DMS 273 (cell line): ENCODE results near the gene DCUN1D4.

Experiments used
- DNase-seq: peaks from one replicate; lab custom pipeline; 2025; ENCODE audit not compliant: unreplicated experiment; lab: John Stamatoyannopoulos, UW

Gene DCUN1D4

DNA sequence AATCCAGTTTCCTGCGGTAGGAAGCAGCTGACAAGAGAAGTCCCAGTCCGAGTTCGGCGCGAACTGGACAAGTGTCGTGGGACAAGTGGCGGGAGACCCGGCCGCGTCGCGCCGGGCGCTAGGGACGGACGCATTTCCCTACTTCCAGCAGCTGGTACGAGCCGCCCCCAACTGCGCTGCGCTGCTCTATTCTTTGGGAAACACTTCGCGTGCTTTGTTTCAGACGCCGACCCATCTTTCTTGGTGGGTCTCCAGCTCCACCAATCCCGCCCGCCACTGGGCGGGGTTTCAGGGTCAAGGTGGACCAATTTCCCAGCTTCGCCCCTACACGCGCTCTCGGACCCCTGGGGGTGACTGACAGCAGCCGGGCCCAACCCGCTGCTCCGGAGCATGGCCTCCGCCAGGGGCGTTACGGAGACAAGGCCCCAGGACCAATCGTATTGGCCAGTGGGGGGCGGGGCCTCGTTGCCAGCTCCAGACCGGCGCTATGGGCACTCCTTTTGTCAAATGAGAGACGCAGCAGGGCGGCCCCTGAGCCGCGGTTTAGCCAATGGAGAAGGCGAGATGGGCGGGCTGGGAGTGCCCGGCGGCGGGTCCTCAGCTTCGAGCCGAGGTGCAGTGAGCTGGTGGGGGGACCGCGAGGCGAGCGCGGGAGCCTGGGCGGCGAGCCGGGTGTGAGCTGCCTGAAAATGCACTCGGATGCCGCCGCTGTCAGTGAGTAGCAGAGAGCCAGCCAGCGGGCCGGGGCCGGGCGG, at the start of gene DCUN1D4:
DCUN1D4 (plus strand) TSS at position 600 of the 755 bp plus-strand sequence; CDS start at position 690, 90 bp downstream.
- DNase-seq, result peak; percentile 99

DNA sequence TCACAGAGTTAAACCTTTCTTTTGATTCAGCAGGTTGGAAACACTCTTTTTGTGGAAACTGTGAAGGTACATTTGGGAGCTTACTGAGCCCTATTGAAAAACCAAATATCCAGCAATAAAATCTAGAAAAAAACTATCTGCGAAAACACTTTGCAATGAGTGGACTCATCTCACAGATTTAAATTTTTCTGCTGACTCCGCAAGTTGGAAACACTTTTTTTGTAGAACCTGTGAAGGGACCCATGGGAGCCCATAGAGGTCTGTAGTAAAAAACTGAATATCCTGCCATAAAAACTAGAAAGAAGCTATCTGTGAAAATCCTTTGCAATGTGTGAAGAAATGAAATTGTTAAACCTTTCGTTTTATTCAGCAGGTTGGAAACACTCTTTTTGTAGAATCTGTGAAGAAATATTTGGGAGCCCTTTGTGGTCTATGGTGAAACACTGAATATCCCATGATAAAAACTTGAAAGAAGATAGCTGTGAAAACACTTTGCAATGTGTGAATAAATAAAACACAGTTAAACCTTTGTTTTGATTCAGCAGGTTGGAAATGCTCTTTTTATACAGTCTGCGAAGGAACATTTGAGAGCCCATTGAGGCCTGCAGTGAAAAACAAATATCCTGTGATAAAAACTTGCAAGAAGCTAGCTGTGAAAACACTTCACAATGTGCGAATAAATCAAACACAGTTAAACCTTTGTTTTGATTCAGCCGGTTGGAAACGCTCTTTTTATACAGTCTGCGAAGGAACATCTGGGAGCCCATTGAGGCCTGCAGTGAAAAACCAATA, 22.3 kb upstream of the DCUN1D4 start:
- no peak for DNase-seq

GRCh38 chr4:51825341-51825740, 17.6 kb upstream of the DCUN1D4 start:
- no peak for DNase-seq

DNA sequence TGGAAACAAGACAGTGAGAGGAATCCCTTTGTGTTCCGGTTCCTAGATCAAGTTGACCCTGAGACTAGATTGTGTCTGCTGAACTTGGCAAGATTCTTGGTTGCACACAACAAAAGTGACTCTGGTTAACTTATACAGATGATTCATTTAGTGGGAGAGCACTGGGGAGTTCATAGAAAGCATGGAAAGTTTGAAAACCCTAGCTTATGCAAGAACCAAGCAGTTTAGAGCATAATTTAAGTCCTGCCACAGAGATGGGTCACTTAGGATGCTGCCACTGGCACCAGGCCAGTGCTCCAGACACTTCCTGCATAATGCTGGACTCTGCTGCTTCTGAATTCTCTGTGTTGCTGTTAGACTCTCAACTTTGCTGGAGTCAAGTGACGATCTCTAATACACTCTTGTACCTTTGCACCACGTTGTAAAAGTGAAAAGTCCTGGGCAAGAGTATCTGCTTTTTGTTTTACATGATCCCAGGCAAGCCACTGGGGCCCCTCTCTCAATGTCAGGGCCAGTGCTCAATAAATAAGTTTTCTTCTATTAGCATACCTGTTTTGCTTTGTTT, 12.7 kb upstream of the DCUN1D4 start:
- DNase-seq, result no peak

DNA sequence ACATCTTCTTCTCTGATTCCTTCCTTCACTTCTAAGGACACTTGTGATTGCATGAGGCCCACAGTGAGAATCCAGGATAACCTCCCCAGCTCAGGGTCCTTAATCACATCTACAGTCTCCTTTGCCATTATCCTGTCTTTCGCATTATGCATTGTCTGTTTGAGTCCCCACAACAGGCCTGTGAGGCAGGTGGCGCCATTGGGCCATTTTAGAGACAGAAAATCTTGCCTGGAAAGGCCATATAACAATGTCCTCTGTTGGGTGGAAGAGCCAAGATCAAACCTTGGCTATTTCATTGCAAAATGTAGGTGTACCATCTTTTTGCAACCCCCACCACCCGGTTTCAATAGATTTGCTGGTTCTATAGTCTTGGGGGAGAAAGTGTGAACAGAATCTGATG, 11.8 kb upstream of the DCUN1D4 start:
- DNase-seq, result peak; percentile 60

GRCh38 chr4:51833236-51833635, 9.7 kb upstream of the DCUN1D4 start:
- DNase-seq, result no peak

GRCh38 chr4:51835079-51835478, 7.9 kb upstream of the DCUN1D4 start:
- no peak for DNase-seq

- no peak for DNase-seq
Measured at GRCh38 chr4:51835855-51836254, 7.1 kb upstream of the DCUN1D4 start.

DNA sequence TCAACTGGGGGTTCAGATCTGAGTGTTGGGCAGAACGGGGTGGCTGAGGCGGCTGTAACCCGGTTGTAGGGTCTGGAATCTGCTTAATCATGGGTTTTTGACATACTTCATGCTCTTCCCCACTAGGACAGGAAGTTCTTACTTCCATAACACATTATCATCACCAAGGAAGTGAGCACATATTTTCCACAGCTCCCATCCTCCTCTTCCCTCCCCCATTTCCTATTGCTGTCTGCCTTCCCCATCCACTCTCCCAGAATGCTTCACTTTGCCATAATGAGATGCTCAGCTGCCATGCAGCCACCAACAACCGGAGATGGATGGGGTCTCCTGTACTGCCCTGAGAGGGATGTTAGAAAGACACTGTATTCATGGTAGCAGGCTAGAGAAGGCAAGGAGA, 6.4 kb upstream of the DCUN1D4 start:
- DNase-seq, result no peak

DNA sequence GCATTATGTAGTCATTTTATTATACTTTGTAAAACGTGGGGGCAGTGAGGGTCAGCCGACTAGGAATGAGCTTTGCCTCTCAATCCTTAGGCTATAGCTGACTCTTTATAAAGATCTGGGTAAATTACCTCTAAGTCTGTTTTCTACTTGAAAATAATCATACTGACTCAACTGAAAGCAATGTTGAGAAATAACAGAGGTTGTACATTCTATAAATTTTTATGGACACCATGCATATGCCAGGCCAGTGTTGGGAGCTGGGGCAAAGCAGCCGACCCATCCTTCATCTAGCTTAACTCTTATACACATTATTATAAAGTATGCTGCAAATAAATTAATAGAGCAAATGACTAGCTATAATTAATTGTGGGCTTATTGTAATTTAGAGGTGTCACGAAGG, 2.2 kb upstream of the DCUN1D4 start:
- no peak for DNase-seq

DNA sequence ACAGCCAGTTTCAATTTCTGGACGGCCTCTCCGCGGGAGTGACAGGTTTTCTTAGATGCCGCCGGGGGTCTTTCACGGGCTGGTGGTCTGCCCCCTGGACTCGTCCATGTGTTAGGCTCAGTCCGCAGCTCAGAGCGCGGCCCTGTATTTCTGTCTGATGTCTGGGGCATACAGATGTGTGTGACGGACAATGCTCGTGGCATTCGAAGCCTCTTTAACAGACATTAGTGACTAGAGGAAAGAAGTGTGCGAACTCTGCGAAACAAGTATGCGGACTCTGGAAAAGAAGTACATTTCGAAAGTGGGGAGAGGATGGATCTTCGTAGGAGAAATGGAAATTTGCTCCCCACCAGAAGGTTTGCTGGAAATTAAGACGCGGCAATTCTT, 793 bp upstream of the DCUN1D4 start:
- DNase-seq, result no peak

- peak; percentile 58 for DNase-seq
Measured at GRCh38 chr4:51843309-51844152, 578 bp downstream of the DCUN1D4 start.

DNA sequence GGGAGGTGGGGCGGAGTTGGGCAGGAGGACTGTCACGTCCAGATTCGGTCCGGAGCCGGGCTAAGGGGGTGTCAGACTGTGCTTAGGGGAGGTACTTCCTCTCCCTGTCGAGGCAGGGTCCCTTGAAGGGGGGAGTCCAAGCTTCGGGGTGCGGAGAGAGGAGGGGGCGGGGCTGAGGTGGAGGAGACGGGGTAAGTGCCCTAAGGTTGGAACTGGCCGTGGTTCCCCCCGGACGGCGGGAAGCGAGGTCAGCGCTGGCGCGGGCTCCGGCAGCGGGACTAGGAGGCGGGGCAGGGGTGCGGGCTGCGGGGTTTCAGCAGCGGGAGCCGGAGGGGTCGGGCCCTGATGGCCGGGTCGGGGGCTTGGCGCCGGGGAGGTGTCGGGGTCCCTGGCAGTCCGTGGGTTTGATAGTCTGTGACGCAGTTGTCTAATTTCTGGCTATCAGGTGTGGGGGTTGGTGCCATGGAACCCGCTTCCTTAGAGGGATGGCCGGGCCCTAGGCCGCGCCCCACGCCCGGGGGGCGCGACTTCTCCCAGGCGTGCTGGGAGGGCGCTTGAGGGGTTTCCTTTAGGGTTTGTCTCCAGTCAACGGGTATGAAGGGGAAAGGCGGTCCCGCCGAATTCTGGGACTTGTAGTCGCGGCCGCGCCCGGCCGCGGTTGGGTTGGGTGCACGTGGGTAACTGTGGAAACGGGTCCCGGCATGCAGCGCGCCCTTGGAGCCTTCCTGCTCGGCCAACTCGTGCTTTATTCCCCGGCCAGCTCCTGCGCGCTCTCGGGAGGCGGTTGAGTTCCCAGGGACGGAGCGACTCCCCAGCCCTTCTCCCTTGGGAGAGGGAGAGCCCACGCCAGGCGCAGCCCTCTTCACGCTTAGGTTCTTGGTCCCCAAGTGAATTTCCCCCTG, 1.5 kb downstream of the DCUN1D4 start:
- DNase-seq, result peak; percentile 94

GRCh38 chr4:51845055-51845426, 2.1 kb downstream of the DCUN1D4 start:
- no peak for DNase-seq

GRCh38 chr4:51845711-51846110, 2.8 kb downstream of the DCUN1D4 start:
- DNase-seq, result no peak

DNA sequence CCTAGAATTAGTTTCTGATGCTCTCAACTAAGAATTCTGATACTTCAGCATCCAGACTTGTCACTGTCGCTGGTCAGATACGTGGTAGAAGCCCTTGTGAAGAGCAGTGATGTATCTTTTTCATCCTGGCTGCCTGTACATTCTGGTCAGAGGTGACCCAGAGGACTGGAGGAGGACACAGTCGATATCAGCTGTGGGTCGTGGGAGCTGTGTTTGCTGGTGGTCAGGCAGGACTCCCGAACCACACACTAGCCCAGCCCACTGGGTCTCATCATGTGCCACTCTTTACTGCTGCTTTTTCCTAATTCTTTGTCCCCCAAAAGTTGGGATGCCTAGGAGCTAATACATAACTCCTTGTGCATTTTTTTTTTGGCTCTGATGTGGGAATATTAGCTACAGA, 6.5 kb downstream of the DCUN1D4 start:
- DNase-seq, result no peak

DNA sequence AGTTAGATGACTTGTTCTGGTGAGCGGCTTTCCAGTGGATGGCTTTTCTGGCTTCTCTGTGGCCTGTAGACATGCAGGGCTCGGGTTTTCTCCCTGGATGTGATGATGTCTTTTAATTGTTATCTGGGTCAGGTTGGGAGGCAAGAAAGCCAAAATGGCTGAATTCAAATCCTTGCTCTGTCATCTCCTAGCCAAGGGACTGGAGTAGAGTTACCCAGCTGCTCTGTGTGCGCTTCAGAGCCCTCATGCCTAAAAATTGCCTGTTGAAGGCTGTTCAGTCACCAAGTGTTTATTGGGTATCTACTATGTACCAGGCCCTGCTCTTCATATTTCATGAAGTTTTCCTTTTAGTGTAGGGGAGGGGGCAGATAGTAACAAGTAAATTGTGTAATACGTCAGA, 7.3 kb downstream of the DCUN1D4 start:
- no peak for DNase-seq

DNA sequence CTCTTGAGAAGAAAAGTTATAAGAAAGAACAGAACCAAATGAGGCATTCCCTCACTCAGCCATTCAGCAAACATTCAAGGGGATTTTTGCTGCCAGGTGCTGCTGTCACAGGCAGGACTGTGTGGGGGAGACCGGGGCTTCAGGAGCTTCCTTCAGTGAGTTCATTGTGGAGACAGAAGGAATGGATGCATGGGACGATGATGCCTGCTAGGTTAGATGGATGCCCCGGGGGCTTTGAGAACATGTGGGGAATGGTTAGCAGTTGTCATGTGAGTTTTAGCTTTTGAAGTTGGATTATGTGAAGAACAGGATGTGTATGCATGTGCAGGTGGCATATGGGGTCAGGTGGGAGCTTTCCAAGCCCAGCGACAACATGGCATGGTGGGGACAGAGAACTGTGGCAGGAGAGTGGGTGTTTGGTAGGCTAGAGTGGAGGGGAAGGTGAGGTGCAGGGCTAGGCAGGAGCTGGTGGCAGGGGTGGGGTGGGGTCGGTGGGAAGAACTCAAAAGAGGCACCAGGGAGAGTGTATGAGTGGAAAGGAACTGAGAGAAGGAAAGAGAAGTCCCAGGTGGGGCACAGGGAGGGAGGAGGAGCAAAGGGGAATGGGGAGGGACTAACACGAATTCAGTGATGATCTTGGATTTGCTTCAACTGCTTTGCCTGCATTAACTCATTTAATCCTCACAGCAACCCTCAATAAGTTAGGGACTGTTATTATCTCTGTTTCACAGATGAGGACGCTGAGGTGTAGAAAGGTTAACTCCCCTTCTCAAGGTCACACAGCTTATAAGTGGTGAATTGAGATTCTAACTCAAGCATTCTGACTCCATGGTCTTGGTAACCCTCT, 8.4 kb downstream of the DCUN1D4 start:
- no peak for DNase-seq

- no peak for DNase-seq
Measured at GRCh38 chr4:51851937-51852290, 9.0 kb downstream of the DCUN1D4 start.
